M059J (cell line): ENCODE measurements around the gene VPS16. TPM values are rescaled to one million over a fixed set of nuclear protein-coding genes. Genes with fewer than 3 reads are reported as not detected.
"Not testable (repeated sequence)": the region's sequence is repeated elsewhere in the genome, so short reads cannot be mapped to it uniquely, and the experiment has no call there.

Experiments
- DNase-seq: peaks from one replicate; pipeline ENCODE4 v3.0.0-alpha.2; 2012; ENCODE audit warnings: low read depth
- total RNA-seq: library from RNA; depleted of rRNA; stranded (reverse); fragments of >200 nt; shearing (Covaris generic); gene quantifications from 2 replicates; pipeline ENCODE4 v1.2.3, GENCODE V29; 2014

VPS16 gene
- total RNA-seq, 1 experiment from 2014 or later: 56.7 TPM

GRCh38 chr20:2869381-2869780, 28.8 kb downstream of the VPS16 start:
- no peak for DNase-seq

- peak; percentile 19 for DNase-seq
These were observed 30.5 kb downstream of the VPS16 start for GRCh38 chr20:2871111-2871465.

GRCh38 chr20:2871661-2872458, 31.3 kb downstream of the VPS16 start:
- DNase-seq: no peak

- peak; percentile 74 for DNase-seq
These were observed 32.0 kb downstream of the VPS16 start for GRCh38 chr20:2872459-2873009.

GRCh38 chr20:2873010-2873746, 32.6 kb downstream of the VPS16 start, which contains the start of gene PTPRA:
PTPRA (plus strand) TSS chr20:2873481; CDS start chr20:2964278, 90,797 bp downstream.
- DNase-seq: peak; percentile 93

GRCh38 chr20:2873747-2874041, 33.1 kb downstream of the VPS16 start:
- DNase-seq: peak; percentile 60

GRCh38 chr20:2874456-2874855, 33.9 kb downstream of the VPS16 start:
- DNase-seq: no peak

GRCh38 chr20:2875690-2876203, 35.2 kb downstream of the VPS16 start:
- DNase-seq: no peak

- no peak for DNase-seq
These were observed 38.0 kb downstream of the VPS16 start for GRCh38 chr20:2878515-2878914.

GRCh38 chr20:2879146-2879545, 38.6 kb downstream of the VPS16 start:
- peak; percentile 59 for DNase-seq

- no peak for DNase-seq
These were observed 40.1 kb downstream of the VPS16 start for GRCh38 chr20:2880650-2881049.

- no peak for DNase-seq
These were observed 43.4 kb downstream of the VPS16 start for GRCh38 chr20:2883726-2884637.

GRCh38 chr20:2887715-2888114, 47.2 kb downstream of the VPS16 start:
- DNase-seq: no peak

- DNase-seq: no peak
These were observed 47.8 kb downstream of the VPS16 start for GRCh38 chr20:2888224-2888955.

GRCh38 chr20:2889209-2889608, 48.7 kb downstream of the VPS16 start:
- DNase-seq: no peak

GRCh38 chr20:2889797-2890196, 49.3 kb downstream of the VPS16 start:
- DNase-seq: no peak

GRCh38 chr20:2890742-2891141, 50.2 kb downstream of the VPS16 start:
- DNase-seq: peak; percentile 88

GRCh38 chr20:2891343-2891742, 50.8 kb downstream of the VPS16 start:
- DNase-seq: no peak

GRCh38 chr20:2892376-2892775, 51.8 kb downstream of the VPS16 start:
- no peak for DNase-seq

- DNase-seq: no peak
These were observed 53.7 kb downstream of the VPS16 start for GRCh38 chr20:2894221-2894620.

- DNase-seq: not testable (repeated sequence)
These were observed 54.6 kb downstream of the VPS16 start for GRCh38 chr20:2895154-2895553.
